Neutrophil (primary cell): ENCODE results near the gene TRPM2.

Experiments
- H3K27ac ChIP-seq: fragments of 200-600 bp; sonication (generic); 2 replicates; pipeline ENCODE4 v1.5.1; 2016; ENCODE audit warnings: mild to moderate bottlenecking, moderate library complexity
- H3K27me3 ChIP-seq: fragments of 200-600 bp; sonication (generic); 2 replicates; pipeline ENCODE4 v1.6.0; 2016; ENCODE audit warnings: mild to moderate bottlenecking
- H3K36me3 ChIP-seq: fragments of 200-600 bp; sonication (generic); 2 replicates; pipeline ENCODE4 v1.5.1; 2017
- H3K4me1 ChIP-seq, 2 experiments: fragments of 200-600 bp in 1 of 2; sonication (generic) in 1 of 2; 1 replicate in 1 of 2; 2 replicates in 1 of 2; pipeline versions ENCODE4 v1.5.1 to v1.6.1; 2013 to 2016; ENCODE audit warnings: low read depth in 1 of 2, low read length in 1 of 2, mild to moderate bottlenecking in 1 of 2, moderate library complexity in 1 of 2; ENCODE audit not compliant: control insufficient read depth in 1 of 2, insufficient read depth in 1 of 2
- H3K4me3 ChIP-seq, 2 experiments: fragments of 200-600 bp in 1 of 2; sonication (generic) in 1 of 2; 1 replicate in 1 of 2; 2 replicates in 1 of 2; pipeline ENCODE4 v1.5.1; 2013 to 2016; ENCODE audit warnings: low read depth in 1 of 2, low read length in 1 of 2, mild to moderate bottlenecking in 1 of 2, moderate library complexity in 1 of 2
- H3K9me3 ChIP-seq: fragments of 200-600 bp; sonication (generic); 2 replicates; pipeline ENCODE4 v1.5.1; 2016
- TF ChIP-seq, protein P1 (sequence below): fragments of 200-600 bp; sonication (generic); IDR thresholded peaks from 2 replicates; pipeline ENCODE4 v1.5.1; 2016; ENCODE audit warnings: antibody characterized with exemption

Gene TRPM2

DNA sequence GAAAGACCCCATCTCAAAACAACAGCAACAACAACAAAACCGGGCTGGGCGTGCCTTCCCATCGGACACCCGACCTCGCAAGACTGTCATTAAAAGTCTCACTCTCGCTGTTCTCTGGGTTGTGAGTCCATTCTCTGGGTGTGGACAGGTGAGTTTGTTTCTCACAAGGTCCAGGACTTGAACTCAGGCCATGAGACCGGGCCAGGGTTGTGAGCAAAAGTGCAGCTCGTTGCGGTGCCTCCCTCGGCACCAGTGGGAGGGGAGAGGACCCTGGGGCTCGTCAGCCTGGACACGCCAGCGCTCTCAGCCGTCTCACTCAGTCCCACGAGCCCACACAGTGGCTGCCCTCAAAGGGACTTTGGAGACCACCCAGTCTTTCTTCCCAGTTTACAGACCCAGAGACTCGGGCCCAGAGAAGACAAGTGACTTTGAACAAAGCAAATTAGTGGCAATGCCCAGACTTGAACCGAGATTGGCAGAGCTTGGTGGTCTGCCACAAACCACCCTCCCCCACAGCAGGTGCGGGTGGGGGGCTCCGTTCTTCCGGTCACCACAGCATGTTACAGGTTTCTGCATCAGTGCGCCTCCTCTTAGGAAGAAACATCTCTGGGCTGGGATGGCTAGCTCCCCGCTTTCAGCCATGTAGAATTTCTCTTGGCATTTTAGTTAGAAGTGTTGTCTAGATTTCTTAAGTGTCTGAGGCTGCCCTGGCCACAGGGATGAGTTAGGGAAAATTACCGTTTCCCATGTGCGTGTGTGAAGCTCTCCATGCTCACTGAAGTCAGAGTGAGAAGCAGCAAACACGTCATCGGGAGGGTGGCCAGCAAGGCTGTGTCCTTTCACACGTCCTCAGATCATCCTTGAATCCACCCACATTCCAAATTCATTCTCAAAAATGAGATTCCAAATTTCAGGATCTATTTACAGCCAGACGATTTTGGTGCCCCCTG, 130.1 kb downstream of the TRPM2 start:
- Histone ChIP-seq H3K27ac (no peak overlapping the region), H3K9me3 (no peaks in the 10 kb centered on the region), H3K27me3 (peaks cover 22% of the 10 kb centered on the region), H3K4me3 (no peak overlapping the region), H3K4me1 (peaks cover 3% of the 10 kb centered on the region in 2 experiments), H3K36me3 (no peaks in the 10 kb centered on the region)
- TF ChIP-seq, protein P1, sequence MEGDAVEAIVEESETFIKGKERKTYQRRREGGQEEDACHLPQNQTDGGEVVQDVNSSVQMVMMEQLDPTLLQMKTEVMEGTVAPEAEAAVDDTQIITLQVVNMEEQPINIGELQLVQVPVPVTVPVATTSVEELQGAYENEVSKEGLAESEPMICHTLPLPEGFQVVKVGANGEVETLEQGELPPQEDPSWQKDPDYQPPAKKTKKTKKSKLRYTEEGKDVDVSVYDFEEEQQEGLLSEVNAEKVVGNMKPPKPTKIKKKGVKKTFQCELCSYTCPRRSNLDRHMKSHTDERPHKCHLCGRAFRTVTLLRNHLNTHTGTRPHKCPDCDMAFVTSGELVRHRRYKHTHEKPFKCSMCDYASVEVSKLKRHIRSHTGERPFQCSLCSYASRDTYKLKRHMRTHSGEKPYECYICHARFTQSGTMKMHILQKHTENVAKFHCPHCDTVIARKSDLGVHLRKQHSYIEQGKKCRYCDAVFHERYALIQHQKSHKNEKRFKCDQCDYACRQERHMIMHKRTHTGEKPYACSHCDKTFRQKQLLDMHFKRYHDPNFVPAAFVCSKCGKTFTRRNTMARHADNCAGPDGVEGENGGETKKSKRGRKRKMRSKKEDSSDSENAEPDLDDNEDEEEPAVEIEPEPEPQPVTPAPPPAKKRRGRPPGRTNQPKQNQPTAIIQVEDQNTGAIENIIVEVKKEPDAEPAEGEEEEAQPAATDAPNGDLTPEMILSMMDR, result no peak

DNA sequence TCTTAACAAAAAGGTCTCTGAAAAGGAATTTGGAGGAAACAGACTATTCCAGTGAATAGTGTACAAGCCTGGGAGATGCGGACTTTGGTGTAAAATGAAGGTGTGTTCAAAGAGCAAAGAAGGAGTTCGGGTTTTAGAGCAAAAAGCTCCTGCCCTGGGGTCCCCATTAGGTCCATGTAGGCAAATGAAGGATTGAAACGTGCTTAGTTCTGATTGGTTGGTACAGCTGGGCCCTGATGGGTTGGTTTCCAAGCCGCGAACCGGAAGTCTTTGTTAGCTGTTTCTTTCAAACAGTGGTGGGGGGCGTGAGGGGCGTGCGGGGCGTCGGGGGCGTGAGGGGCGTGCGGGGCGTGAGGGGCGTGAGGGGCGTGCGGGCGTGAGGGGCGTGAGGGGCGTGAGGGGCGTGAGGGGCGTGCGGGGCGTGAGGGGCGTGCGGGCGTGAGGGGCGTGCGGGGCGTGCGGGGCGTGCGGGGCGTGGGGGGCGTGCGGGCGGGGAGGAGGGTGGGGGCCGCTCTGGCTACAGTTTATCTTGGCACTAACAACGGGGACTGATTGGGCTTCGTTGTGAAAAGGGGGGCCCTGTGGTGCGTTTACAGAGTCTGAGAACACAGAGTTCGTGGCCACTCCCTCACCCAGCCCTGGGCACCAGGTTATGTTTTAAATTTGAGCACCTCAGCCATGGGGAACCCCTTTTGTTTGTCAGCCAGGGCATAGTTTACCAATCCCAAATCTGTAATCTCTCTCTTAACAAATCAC, 131.3 kb downstream of the TRPM2 start:
- no peaks in the 10 kb centered on the region for H3K4me1 ChIP-seq
- no peaks in the 10 kb centered on the region for H3K9me3 ChIP-seq
- no peak overlapping the region for H3K27ac ChIP-seq
- no peaks in the 10 kb centered on the region for H3K36me3 ChIP-seq
- H3K27me3 ChIP-seq, result peaks cover 22% of the 10 kb centered on the region
- TF ChIP-seq, protein P1, result no peak
- no peak overlapping the region for H3K4me3 ChIP-seq

- Histone ChIP-seq H3K27me3 (peaks cover 26% of the 10 kb centered on the region), H3K4me3 (no peak overlapping the region), H3K9me3 (no peaks in the 10 kb centered on the region), H3K4me1 (no peaks in the 10 kb centered on the region), H3K27ac (no peak overlapping the region), H3K36me3 (no peaks in the 10 kb centered on the region)
- TF ChIP-seq, protein P1, result no peak
These were observed 131.9 kb downstream of the TRPM2 start for GRCh38 chr21:44485254-44485793.

GRCh38 chr21:44485796-44486195, 132.4 kb downstream of the TRPM2 start:
- H3K27me3 ChIP-seq, result peaks cover 27% of the 10 kb centered on the region
- TF ChIP-seq, protein P1, result no peak
- H3K9me3 ChIP-seq, result no peaks in the 10 kb centered on the region
- H3K4me3 ChIP-seq, result no peak overlapping the region
- no peaks in the 10 kb centered on the region for H3K36me3 ChIP-seq
- no peak overlapping the region for H3K27ac ChIP-seq
- H3K4me1 ChIP-seq, result no peaks in the 10 kb centered on the region

DNA sequence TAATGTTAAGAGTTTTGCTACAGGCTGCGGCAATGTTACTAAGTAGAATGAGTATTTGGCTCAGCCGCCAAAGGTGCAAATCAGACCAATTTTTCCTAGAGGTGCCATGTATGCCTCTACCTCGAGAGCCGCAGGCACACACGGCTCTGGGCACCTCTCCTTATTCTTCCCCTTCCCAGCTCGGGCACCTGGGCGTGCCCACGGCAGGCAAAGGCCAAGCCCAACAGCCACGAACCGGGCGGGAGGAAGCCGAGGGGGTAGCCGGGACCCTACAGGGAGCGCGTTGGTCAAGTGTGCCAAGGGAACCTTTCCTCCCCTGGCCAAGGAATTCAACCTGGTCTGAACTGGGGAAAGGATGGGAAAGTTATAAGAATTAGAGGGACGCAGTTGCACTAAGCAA, 132.9 kb downstream of the TRPM2 start:
- Histone ChIP-seq H3K36me3 (no peaks in the 10 kb centered on the region), H3K9me3 (no peaks in the 10 kb centered on the region), H3K4me3 (no peak overlapping the region), H3K27ac (no peak overlapping the region), H3K27me3 (peaks cover 27% of the 10 kb centered on the region), H3K4me1 (no peaks in the 10 kb centered on the region)
- TF ChIP-seq, protein P1, result no peak
